Measurements from ENCODE around the gene HLCS. TPM values are rescaled to one million over a fixed set of nuclear protein-coding genes. Genes with fewer than 3 reads are reported as not detected.

The HLCS gene
- total and polyA plus RNA-seq, 2 experiments from 2014 or later, result 10.6 to 30.4 TPM

DNA sequence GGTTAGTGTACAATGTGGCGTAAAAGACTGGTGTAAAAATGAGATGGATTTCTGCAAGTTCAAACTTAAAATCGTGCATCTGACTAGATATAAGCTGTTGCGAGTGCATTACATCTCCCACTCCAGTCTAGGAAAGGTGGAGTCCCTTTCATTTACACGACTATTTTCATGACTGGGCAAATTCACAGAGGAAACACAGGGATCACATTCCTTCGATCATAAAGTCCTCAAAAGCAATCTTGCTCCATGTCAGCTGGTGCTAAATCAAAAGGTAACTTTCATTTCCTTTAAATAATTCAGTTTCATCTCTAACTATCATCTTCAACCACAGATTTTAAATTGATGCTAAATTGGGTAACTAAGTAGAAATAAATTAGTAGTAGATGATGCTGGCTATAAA, 100.0 kb downstream of the HLCS start:
- H3K27me3 ChIP-seq, result no peaks in the 10 kb centered on the region
- no peak for DNase-seq (ENCODE audit: low spot score)
- no peak overlapping the region for H2AFZ ChIP-seq
- no peaks in the 10 kb centered on the region for H3K9me3 ChIP-seq (ENCODE audit: low read depth)
- H3K27ac ChIP-seq, result no peak overlapping the region
- no peaks in the 10 kb centered on the region for H3K36me3 ChIP-seq (replicated peaks; ENCODE audit: insufficient read depth, low read depth)
- H3K4me1 ChIP-seq (ENCODE audit: insufficient read depth), result peaks cover 7% of the 10 kb centered on the region
- H3K4me2 ChIP-seq, result no peak overlapping the region
- 86% methylated on average over 5 of the region's 5 CpGs for WGBS (ENCODE audit: low lambda C conversion rate, missing lambda C conversion rate)
- H4K20me1 ChIP-seq (ENCODE audit: insufficient read depth, poor library complexity, severe bottlenecking), result no peaks in the 10 kb centered on the region
- H3K4me3 ChIP-seq, result no peak overlapping the region
- TF ChIP-seq EZH2phosphoT487 (IDR thresholded peaks at IDR 0.05; ENCODE audit: low read depth, severe bottlenecking, unreplicated experiment), result no peak
- TF ChIP-seq EZH2 (IDR thresholded peaks at IDR 0.05; ENCODE audit: borderline replicate concordance), result no peak
- TF ChIP-seq, protein P1, sequence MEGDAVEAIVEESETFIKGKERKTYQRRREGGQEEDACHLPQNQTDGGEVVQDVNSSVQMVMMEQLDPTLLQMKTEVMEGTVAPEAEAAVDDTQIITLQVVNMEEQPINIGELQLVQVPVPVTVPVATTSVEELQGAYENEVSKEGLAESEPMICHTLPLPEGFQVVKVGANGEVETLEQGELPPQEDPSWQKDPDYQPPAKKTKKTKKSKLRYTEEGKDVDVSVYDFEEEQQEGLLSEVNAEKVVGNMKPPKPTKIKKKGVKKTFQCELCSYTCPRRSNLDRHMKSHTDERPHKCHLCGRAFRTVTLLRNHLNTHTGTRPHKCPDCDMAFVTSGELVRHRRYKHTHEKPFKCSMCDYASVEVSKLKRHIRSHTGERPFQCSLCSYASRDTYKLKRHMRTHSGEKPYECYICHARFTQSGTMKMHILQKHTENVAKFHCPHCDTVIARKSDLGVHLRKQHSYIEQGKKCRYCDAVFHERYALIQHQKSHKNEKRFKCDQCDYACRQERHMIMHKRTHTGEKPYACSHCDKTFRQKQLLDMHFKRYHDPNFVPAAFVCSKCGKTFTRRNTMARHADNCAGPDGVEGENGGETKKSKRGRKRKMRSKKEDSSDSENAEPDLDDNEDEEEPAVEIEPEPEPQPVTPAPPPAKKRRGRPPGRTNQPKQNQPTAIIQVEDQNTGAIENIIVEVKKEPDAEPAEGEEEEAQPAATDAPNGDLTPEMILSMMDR (IDR thresholded peaks at IDR 0.05; ENCODE audit: poor library complexity), result no peak
- no peaks in the 10 kb centered on the region for H3K9me2 ChIP-seq (replicated peaks; ENCODE audit: insufficient read depth)
- H3K79me2 ChIP-seq, result no peaks in the 10 kb centered on the region

DNA sequence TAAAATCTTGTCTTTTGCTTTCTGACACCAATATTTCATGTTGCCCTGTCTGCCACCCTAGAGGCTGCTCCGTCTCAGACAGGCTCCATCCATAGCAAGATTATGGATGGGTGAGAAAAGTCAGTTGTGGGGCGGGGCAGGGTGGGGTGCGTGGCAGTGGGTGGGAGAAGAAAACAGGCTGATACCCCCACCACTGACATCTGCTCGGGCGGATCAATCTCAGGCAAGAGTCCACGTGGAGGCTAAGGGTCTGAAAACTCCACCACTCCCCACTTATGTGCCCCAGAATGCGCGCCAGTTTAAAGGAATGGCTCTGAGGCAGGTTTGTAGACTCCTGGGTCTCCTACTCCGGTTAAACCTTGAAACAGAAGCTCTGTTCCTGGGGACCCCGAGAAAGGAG, 101.5 kb downstream of the HLCS start:
- Histone ChIP-seq H3K4me1 (ENCODE audit: insufficient read depth) (peaks cover 15% of the 10 kb centered on the region), H3K27me3 (no peaks in the 10 kb centered on the region), H3K36me3 (replicated peaks; ENCODE audit: insufficient read depth, low read depth) (no peaks in the 10 kb centered on the region), H3K79me2 (no peaks in the 10 kb centered on the region), H3K9me3 (ENCODE audit: low read depth) (no peaks in the 10 kb centered on the region), H2AFZ (no peak overlapping the region), H3K27ac (no peak overlapping the region), H4K20me1 (ENCODE audit: insufficient read depth, poor library complexity, severe bottlenecking) (no peaks in the 10 kb centered on the region), H3K9me2 (replicated peaks; ENCODE audit: insufficient read depth) (no peaks in the 10 kb centered on the region), H3K4me2 (no peak overlapping the region), H3K4me3 (no peak overlapping the region)
- no peak for TF ChIP-seq EZH2phosphoT487 (IDR thresholded peaks at IDR 0.05; ENCODE audit: low read depth, severe bottlenecking, unreplicated experiment)
- no peak for TF ChIP-seq EZH2 (IDR thresholded peaks at IDR 0.05; ENCODE audit: borderline replicate concordance)
- TF ChIP-seq, protein P1 (IDR thresholded peaks at IDR 0.05; ENCODE audit: poor library complexity), result no peak
- DNase-seq (ENCODE audit: low spot score), result no peak
- WGBS (ENCODE audit: low lambda C conversion rate, missing lambda C conversion rate), result 91% methylated on average over 7 of the region's 10 CpGs

DNA sequence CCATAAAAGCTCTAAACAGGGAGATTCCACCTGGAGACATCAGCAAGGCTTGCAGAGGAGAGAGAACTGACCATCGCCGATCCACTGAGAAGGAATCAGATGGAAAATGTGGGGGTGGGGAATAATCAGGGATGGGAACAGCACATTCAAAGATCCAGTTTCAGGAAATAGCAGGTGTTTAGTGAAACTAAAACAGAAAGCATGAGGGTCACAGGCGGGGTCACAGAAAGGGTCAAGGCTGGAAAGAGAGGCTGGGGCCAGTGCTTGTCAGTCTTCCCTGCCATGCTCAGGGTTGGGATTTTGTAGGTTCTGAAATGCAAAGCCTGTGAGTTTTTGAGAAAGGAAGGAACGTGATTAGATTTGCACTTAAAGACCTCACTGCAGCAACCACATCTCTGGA, 103.2 kb downstream of the HLCS start:
- H3K4me2 ChIP-seq, result no peak overlapping the region
- peaks cover 20% of the 10 kb centered on the region for H3K4me1 ChIP-seq (ENCODE audit: insufficient read depth)
- H3K27ac ChIP-seq, result no peak overlapping the region
- 94% methylated on average over 4 of the region's 4 CpGs for WGBS (ENCODE audit: low lambda C conversion rate, missing lambda C conversion rate)
- H3K4me3 ChIP-seq, result no peak overlapping the region
- H2AFZ ChIP-seq, result no peak overlapping the region
- no peaks in the 10 kb centered on the region for H3K79me2 ChIP-seq
- no peaks in the 10 kb centered on the region for H3K9me3 ChIP-seq (ENCODE audit: low read depth)
- no peaks in the 10 kb centered on the region for H3K9me2 ChIP-seq (replicated peaks; ENCODE audit: insufficient read depth)
- no peaks in the 10 kb centered on the region for H4K20me1 ChIP-seq (ENCODE audit: insufficient read depth, poor library complexity, severe bottlenecking)
- TF ChIP-seq, protein P1 (IDR thresholded peaks at IDR 0.05; ENCODE audit: poor library complexity), result no peak
- TF ChIP-seq EZH2phosphoT487 (IDR thresholded peaks at IDR 0.05; ENCODE audit: low read depth, severe bottlenecking, unreplicated experiment) (no peak), EZH2 (IDR thresholded peaks at IDR 0.05; ENCODE audit: borderline replicate concordance) (no peak)
- no peaks in the 10 kb centered on the region for H3K27me3 ChIP-seq
- no peak for DNase-seq (ENCODE audit: low spot score)
- no peaks in the 10 kb centered on the region for H3K36me3 ChIP-seq (replicated peaks; ENCODE audit: insufficient read depth, low read depth)
